HepG2 (cell line): Measurements from ENCODE around the gene GOLGB1. TPM values are rescaled to one million over a fixed set of nuclear protein-coding genes. Genes with fewer than 3 reads are reported as not detected.

Experiments used
- ATAC-seq: fragments of 200-7000 bp; cut with Tn5 transposase; 3 replicates; pipeline ENCODE4 v1.9.1; 2020; ENCODE audit warnings: mild to moderate bottlenecking, moderate library complexity
- BruUV-seq: library from RNA; stranded (reverse); fragments of 400-500 nt; replicated peaks from 2 replicates; lab custom pipeline; 2021; lab: Mats Ljungman, UMichigan
- CTCF ChIA-PET: fragments of 300-600 bp; formaldehyde crosslinking; extraction: SDS; loops from one replicate; lab custom pipeline; 2021; ENCODE audit warnings: low total read pairs, inconsistent platforms, low intra/inter-chr PET ratio; lab: Yijun Ruan, JAX
- POLR2A ChIA-PET: fragments of 350-600 bp; sonication (Branson Sonifier 250); formaldehyde crosslinking; loops from one replicate; lab custom pipeline; 2020; ENCODE audit warnings: antibody characterized with exemption, inconsistent platforms; lab: Yijun Ruan, JAX
- DNase-seq: peaks from one replicate; pipeline ENCODE4 v3.0.0-alpha.2; 2015; ENCODE audit warnings: low spot score
- FAIRE-seq: peaks from 3 replicates; lab custom pipeline; 2011; peaks lifted over from hg19 to GRCh38; lab: Jason Lieb, UNC
- H2AFZ ChIP-seq: one replicate; pipeline ENCODE4 v1.6.1; 2011; ENCODE audit warnings: low read length, inconsistent platforms
- H3K27ac ChIP-seq: fragments of 300-600 bp; 3 replicates; pipeline ENCODE4 v1.8.0; 2011; ENCODE audit warnings: mixed run types, mild to moderate bottlenecking, mixed read lengths, low read length, inconsistent platforms; ENCODE audit not compliant: insufficient read depth; ENCODE audit errors: extremely low read length
- H3K27me3 ChIP-seq, 2 experiments: fragments of 200-600 bp in 1 of 2; 2 replicates in 1 of 2; 3 replicates in 1 of 2; pipeline versions ENCODE4 v1.6.0 to v1.8.0; 2011; ENCODE audit warnings: low read length in 2 of 2, mild to moderate bottlenecking in 2 of 2, moderate library complexity in 2 of 2, inconsistent platforms in 1 of 2; ENCODE audit not compliant: insufficient read depth in 2 of 2, control insufficient read depth in 1 of 2
- H3K36me3 ChIP-seq, 2 experiments: fragments of 200-600 bp in 1 of 2; replicated peaks in 1 of 2; 2 replicates in 1 of 2; 3 replicates in 1 of 2; pipeline versions ENCODE4 v1.5.1 to v1.8.0; 2011; ENCODE audit warnings: low read length in 2 of 2, inconsistent platforms in 1 of 2; ENCODE audit not compliant: insufficient read depth in 2 of 2, control insufficient read depth in 1 of 2
- H3K4me1 ChIP-seq: 2 replicates; pipeline ENCODE4 v1.5.1; 2012; ENCODE audit warnings: low read length, inconsistent platforms; ENCODE audit not compliant: insufficient read depth
- H3K4me2 ChIP-seq: 2 replicates; pipeline ENCODE4 v1.6.0; 2011; ENCODE audit warnings: low read depth, low read length, inconsistent platforms
- H3K4me3 ChIP-seq, 3 experiments: fragments of 200-600 bp in 1 of 3; sonication (generic), shearing (Covaris generic) in 1 of 3; replicated peaks in 1 of 3; 2 replicates each; pipeline ENCODE4 v1.5.1; 2011 to 2016; ENCODE audit warnings: low read length in 3 of 3, inconsistent platforms in 2 of 3, low read depth in 2 of 3, mild to moderate bottlenecking in 2 of 3, control low read depth in 1 of 3, mixed read lengths in 1 of 3; ENCODE audit not compliant: insufficient read depth in 1 of 3
- H3K79me2 ChIP-seq: one replicate; pipeline ENCODE4 v1.6.1; 2011; ENCODE audit warnings: low read length, inconsistent platforms; ENCODE audit not compliant: insufficient read depth
- H3K9ac ChIP-seq: 2 replicates; pipeline ENCODE4 v1.6.0; 2011; ENCODE audit warnings: mild to moderate bottlenecking, low read depth, low read length, inconsistent platforms; ENCODE audit not compliant: insufficient read depth
- H3K9me3 ChIP-seq: 2 replicates; pipeline ENCODE4 v1.5.1; 2012; ENCODE audit warnings: mild to moderate bottlenecking, low read length
- H4K20me1 ChIP-seq: 2 replicates; pipeline ENCODE4 v1.6.0; 2011; ENCODE audit warnings: inconsistent platforms, mild to moderate bottlenecking, low read length, moderate library complexity; ENCODE audit not compliant: insufficient read depth
- GABPA ChIP-seq, 2 experiments: IDR thresholded peaks; 2 replicates each; pipeline ENCODE4 v1.6.1; 2011 to 2016; ENCODE audit warnings: low read depth in 2 of 2, low read length in 1 of 2, missing biosample characterization in 1 of 2, missing genetic modification characterization in 1 of 2
- HMGA1 ChIP-seq: sonication (generic); formaldehyde crosslinking; conservative IDR thresholded peaks from 2 replicates; pipeline ENCODE4 v1.4.0; 2020; ENCODE audit warnings: missing genetic modification reagents
- HMGXB3 ChIP-seq: sonication (generic); formaldehyde crosslinking; IDR thresholded peaks from 2 replicates; pipeline ENCODE4 v1.4.0; 2020; ENCODE audit warnings: missing genetic modification reagents, borderline replicate concordance
- IKZF4 ChIP-seq: sonication (generic); formaldehyde crosslinking; IDR thresholded peaks from 2 replicates; pipeline ENCODE4 v1.5.1; 2020; ENCODE audit warnings: borderline replicate concordance, mild to moderate bottlenecking, low read depth, missing genetic modification reagents; ENCODE audit errors: not compliant biosample characterization
- MEIS1 ChIP-seq: sonication (generic); formaldehyde crosslinking; IDR thresholded peaks from 2 replicates; pipeline ENCODE4 v1.9.0; 2021; ENCODE audit warnings: mild to moderate bottlenecking, missing genetic modification reagents, moderate library complexity, borderline replicate concordance
- MLX ChIP-seq: IDR thresholded peaks from 2 replicates; pipeline ENCODE4 v1.6.1; 2016
- RAD51 ChIP-seq: fragments of 450-650 bp; IDR thresholded peaks from 2 replicates; pipeline ENCODE4 v1.6.1; 2016; ENCODE audit warnings: borderline replicate concordance
- ZBTB1 ChIP-seq: sonication (generic); formaldehyde crosslinking; IDR thresholded peaks from 2 replicates; pipeline ENCODE4 v1.4.0; 2020; ENCODE audit warnings: missing genetic modification reagents, borderline replicate concordance
- ZFP36L1 ChIP-seq: sonication (generic); formaldehyde crosslinking; IDR thresholded peaks from 2 replicates; pipeline ENCODE4 v1.8.0; 2022; ENCODE audit warnings: mild to moderate bottlenecking, missing genetic modification reagents, moderate library complexity
- ZNF597 ChIP-seq: sonication (generic); formaldehyde crosslinking; IDR thresholded peaks from 2 replicates; pipeline ENCODE4 v1.5.0; 2020; ENCODE audit warnings: missing genetic modification reagents
- ZNF761 ChIP-seq: sonication (generic); formaldehyde crosslinking; conservative IDR thresholded peaks from 2 replicates; pipeline ENCODE4 v1.4.0; 2020; ENCODE audit warnings: mild to moderate bottlenecking, missing genetic modification reagents
- ZSCAN9 ChIP-seq: IDR thresholded peaks from 2 replicates; pipeline ENCODE4 v1.6.1; 2016; ENCODE audit warnings: borderline replicate concordance
- WGBS: methylation state at CpG from one replicate; pipeline ENCODE4 v1.1.6; 2017; ENCODE audit warnings: low lambda C conversion rate; 5-methylcytosine and 5-hydroxymethylcytosine counted together
- in situ Hi-C: cut with HindIII; loops from 2 replicates; pipeline ENCODE4 v1.10.0; 2017; ENCODE audit warnings: low pct_unique_long_range_greater_than_20kb; ENCODE audit not compliant: extremely low pct_ligation_motif_present
- intact Hi-C: fragments of 100-400 bp; cut with micrococcal nuclease; formaldehyde crosslinking; loops from one replicate; pipeline ENCODE4 v1.10.0; 2022; ENCODE audit not compliant: unreplicated experiment
- polyA plus RNA-seq, 8 experiments: library from polyadenylated mRNA; depleted of rRNA in 3 of 8; stranded (reverse) in 7 of 8; unstranded in 1 of 8; fragments of >200 nt; fragmentation: Illumina TruSeq in 4 of 8; extraction: Trizol in 4 of 8; gene quantifications; 2 replicates each; pipeline versions ENCODE4 v1.2.1 to v1.2.3, GENCODE V29; 2011 to 2016; ENCODE audit warnings: low read depth in 4 of 8, missing spikeins in 1 of 8, mixed read lengths in 1 of 8; ENCODE audit not compliant: insufficient read depth in 1 of 8
- total RNA-seq, 5 experiments: library from RNA; depleted of rRNA; stranded (reverse); fragments of >200 nt; fragmentation: Illumina TruSeq; extraction: Trizol; gene quantifications; 2 replicates each; pipeline ENCODE4 v1.2.3, GENCODE V29; 2016; ENCODE audit warnings: low read depth in 1 of 5

The GOLGB1 gene
- total and polyA plus RNA-seq, 2 of the 13 experiments (the other 11 are each of a cell fraction or from before 2014, with no cell fraction given), result 13.1 to 39.5 TPM

- BruUV-seq, result no TSS peak
- Histone ChIP-seq H3K9ac (no peak overlapping the region), H3K36me3 (peaks cover 2 to 7% of the 10 kb centered on the region in 2 experiments; a peak in 1 of 5 replicates), H3K27me3 (no peaks in the 10 kb centered on the region), H3K79me2 (peaks cover 81% of the 10 kb centered on the region), H3K27ac (no peak overlapping the region), H3K4me2 (no peak overlapping the region), H4K20me1 (peaks cover 16% of the 10 kb centered on the region), H3K9me3 (no peaks in the 10 kb centered on the region), H2AFZ (no peak overlapping the region), H3K4me3 (no peak overlapping the region), H3K4me1 (no peaks in the 10 kb centered on the region)
- POLR2A ChIA-PET, result no interaction called here
- in situ Hi-C loops (no loop called here), intact Hi-C loops (no loop called here)
- ATAC-seq (no peak), DNase-seq (no peak), FAIRE-seq (no peak)
- CTCF ChIA-PET, result no interaction called here
- TF ChIP-seq MLX (no peak), ZNF761 (CRISPR knock-in tag) (no peak), ZBTB1 (no peak), RAD51 (no peak), HMGXB3 (CRISPR knock-in tag) (no peak), MEIS1 (CRISPR knock-in tag) (no peak), ZFP36L1 (no peak), ZSCAN9 (no peak), HMGA1 (CRISPR knock-in tag) (no peak), ZNF597 (CRISPR knock-in tag) (no peak), IKZF4 (CRISPR knock-in tag) (no peak), GABPA (IDR thresholded peaks at IDR 0.05; ENCODE audit: low read depth, low read length) (no peak), GABPA (CRISPR knock-in tag; IDR thresholded peaks at IDR 0.05; ENCODE audit: low read depth) (no peak)
- 98% methylated on average over 4 of the region's 4 CpGs for WGBS
Observed at GRCh38 chr3:121737644-121738043, 11.9 kb downstream of the GOLGB1 start.
